ENCODE measurements around the gene NKX1-1. TPM values are rescaled to one million over a fixed set of nuclear protein-coding genes. Genes with fewer than 3 reads are reported as not detected.

The NKX1-1 gene
- total RNA-seq, 1 donor from 2014 or later: not detected

GRCh38 chr4:1400191-1400805 is 5.9 kb downstream of the NKX1-1 start:
- no peak overlapping the region for H3K9ac ChIP-seq
- no peaks in the 10 kb centered on the region for H3K79me2 ChIP-seq (ENCODE audit: low read depth)
- no peaks in the 10 kb centered on the region for H3K36me3 ChIP-seq
- H3F3A ChIP-seq (ENCODE audit: low read depth): peaks cover 5% of the 10 kb centered on the region
- no peak for DNase-seq (ENCODE audit: low spot score)
- TF ChIP-seq EZH2 (IDR thresholded peaks at IDR 0.05) (no peak), CTCF (IDR thresholded peaks at IDR 0.05) (no peak), EZH2phosphoT487 (IDR thresholded peaks at IDR 0.05) (no peak)
- H3K4me1 ChIP-seq: no peaks in the 10 kb centered on the region
- peaks cover 16% of the 10 kb centered on the region for H3K9me3 Mint-ChIP-seq
- peaks cover 7% of the 10 kb centered on the region for H3K36me3 Mint-ChIP-seq
- H3K4me2 ChIP-seq: no peak overlapping the region
- no peaks in the 10 kb centered on the region for H3K9me3 ChIP-seq (ENCODE audit: low read depth)
- peaks cover 5% of the 10 kb centered on the region for H4K20me1 ChIP-seq (ENCODE audit: low read depth)
- peaks cover 46% of the 10 kb centered on the region for H3K27me3 Mint-ChIP-seq (ENCODE audit: insufficient read depth, low read depth)
- H3K4me3 ChIP-seq: no peak overlapping the region
- H3K4me3 Mint-ChIP-seq: no peak overlapping the region
- peaks cover 60% of the 10 kb centered on the region for H3K27me3 ChIP-seq
- peaks cover 1% of the 10 kb centered on the region for H3K4me1 Mint-ChIP-seq
- H3K27ac ChIP-seq: no peak overlapping the region
- H2AFZ ChIP-seq (replicated peaks): no peak overlapping the region
- no peak overlapping the region for H3K27ac Mint-ChIP-seq

- no peak overlapping the region for H3K27ac ChIP-seq
- H3K27me3 Mint-ChIP-seq (ENCODE audit: insufficient read depth, low read depth): peaks cover 41% of the 10 kb centered on the region
- no peak overlapping the region for H3K9ac ChIP-seq
- H4K20me1 ChIP-seq (ENCODE audit: low read depth): no peaks in the 10 kb centered on the region
- no peak overlapping the region for H3K4me3 ChIP-seq
- H3K4me2 ChIP-seq: no peak overlapping the region
- H3K4me1 ChIP-seq: no peaks in the 10 kb centered on the region
- no peak for DNase-seq (ENCODE audit: low spot score)
- no peaks in the 10 kb centered on the region for H3K4me1 Mint-ChIP-seq
- peaks cover 5% of the 10 kb centered on the region for H3F3A ChIP-seq (ENCODE audit: low read depth)
- peaks cover 16% of the 10 kb centered on the region for H3K9me3 Mint-ChIP-seq
- no peaks in the 10 kb centered on the region for H3K79me2 ChIP-seq (ENCODE audit: low read depth)
- no peaks in the 10 kb centered on the region for H3K9me3 ChIP-seq (ENCODE audit: low read depth)
- no peaks in the 10 kb centered on the region for H3K36me3 ChIP-seq
- peaks cover 7% of the 10 kb centered on the region for H3K36me3 Mint-ChIP-seq
- H3K27ac Mint-ChIP-seq: no peak overlapping the region
- TF ChIP-seq CTCF (IDR thresholded peaks at IDR 0.05) (no peak), EZH2phosphoT487 (IDR thresholded peaks at IDR 0.05) (no peak), EZH2 (IDR thresholded peaks at IDR 0.05) (no peak)
- peaks cover 54% of the 10 kb centered on the region for H3K27me3 ChIP-seq
- no peak overlapping the region for H2AFZ ChIP-seq (replicated peaks)
- H3K4me3 Mint-ChIP-seq: no peak overlapping the region
Observed at GRCh38 chr4:1399508-1400190, 6.6 kb downstream of the NKX1-1 start.

GRCh38 chr4:1398681-1399507 is 7.3 kb downstream of the NKX1-1 start:
- H2AFZ ChIP-seq (replicated peaks): no peak overlapping the region
- no peak overlapping the region for H3K27ac Mint-ChIP-seq
- H3K4me3 Mint-ChIP-seq: no peak overlapping the region

More at GRCh38 chr4:1398681-1399507, 7.3 kb downstream of the NKX1-1 start:
- H3K4me2 ChIP-seq: no peak overlapping the region
- Mint-ChIP-seq H3K36me3 (peaks cover 7% of the 10 kb centered on the region), H3K4me1 (no peaks in the 10 kb centered on the region), H3K9me3 (peaks cover 16% of the 10 kb centered on the region), H3K27me3 (ENCODE audit: insufficient read depth, low read depth) (peaks cover 39% of the 10 kb centered on the region)
- peaks cover 5% of the 10 kb centered on the region for H3F3A ChIP-seq (ENCODE audit: low read depth)
- H3K27me3 ChIP-seq: peaks cover 46% of the 10 kb centered on the region
- no peak overlapping the region for H3K27ac ChIP-seq
- H3K79me2 ChIP-seq (ENCODE audit: low read depth): no peaks in the 10 kb centered on the region
- H3K36me3 ChIP-seq: no peaks in the 10 kb centered on the region
- no peaks in the 10 kb centered on the region for H3K4me1 ChIP-seq
- H3K4me3 ChIP-seq: no peak overlapping the region
- TF ChIP-seq EZH2 (IDR thresholded peaks at IDR 0.05) (no peak), CTCF (IDR thresholded peaks at IDR 0.05) (no peak), EZH2phosphoT487 (IDR thresholded peaks at IDR 0.05) (no peak)
- H3K9ac ChIP-seq: no peak overlapping the region
- DNase-seq (ENCODE audit: low spot score): no peak
- H3K9me3 ChIP-seq (ENCODE audit: low read depth): no peaks in the 10 kb centered on the region
- no peaks in the 10 kb centered on the region for H4K20me1 ChIP-seq (ENCODE audit: low read depth)

All from neural progenitor cell (in vitro differentiated cells).